MM.1S (cell line): Measurements from ENCODE around the gene PPP1R13B.

ENCODE experiments used
- CTCF ChIP-seq: fragments of 300-600 bp; sonication (generic); IDR thresholded peaks from 2 replicates; pipeline ENCODE4 v1.5.1; 2016; ENCODE audit warnings: antibody characterized with exemption, low read length, mixed read lengths
- EZH2 ChIP-seq: fragments of 300-600 bp; sonication (generic); optimal IDR thresholded peaks from 2 replicates; pipeline ENCODE3; 2017; ENCODE audit warnings: low read depth, mild to moderate bottlenecking, antibody characterized with exemption, low read length, mixed read lengths
- EZH2phosphoT487 ChIP-seq: fragments of 300-600 bp; sonication (generic); IDR thresholded peaks from 2 replicates; pipeline ENCODE4 v1.6.1; 2018; ENCODE audit warnings: antibody characterized with exemption, low read length

- TF ChIP-seq CTCF (no peak), EZH2 (no peak), EZH2phosphoT487 (no peak)
These were observed 35.3 kb upstream of the PPP1R13B start for GRCh38 chr14:103882503-103883262.
